ENCODE measurements around the gene LYPD1. TPM values are rescaled to one million over a fixed set of nuclear protein-coding genes. Genes with fewer than 3 reads are reported as not detected.

Gene LYPD1
- polyA plus RNA-seq, 1 experiment, result 9.2 TPM

- no peaks in the 10 kb centered on the region for H3K27me3 ChIP-seq (ENCODE audit: control insufficient read depth, insufficient read depth, low read length)
- TF ChIP-seq, protein P1, sequence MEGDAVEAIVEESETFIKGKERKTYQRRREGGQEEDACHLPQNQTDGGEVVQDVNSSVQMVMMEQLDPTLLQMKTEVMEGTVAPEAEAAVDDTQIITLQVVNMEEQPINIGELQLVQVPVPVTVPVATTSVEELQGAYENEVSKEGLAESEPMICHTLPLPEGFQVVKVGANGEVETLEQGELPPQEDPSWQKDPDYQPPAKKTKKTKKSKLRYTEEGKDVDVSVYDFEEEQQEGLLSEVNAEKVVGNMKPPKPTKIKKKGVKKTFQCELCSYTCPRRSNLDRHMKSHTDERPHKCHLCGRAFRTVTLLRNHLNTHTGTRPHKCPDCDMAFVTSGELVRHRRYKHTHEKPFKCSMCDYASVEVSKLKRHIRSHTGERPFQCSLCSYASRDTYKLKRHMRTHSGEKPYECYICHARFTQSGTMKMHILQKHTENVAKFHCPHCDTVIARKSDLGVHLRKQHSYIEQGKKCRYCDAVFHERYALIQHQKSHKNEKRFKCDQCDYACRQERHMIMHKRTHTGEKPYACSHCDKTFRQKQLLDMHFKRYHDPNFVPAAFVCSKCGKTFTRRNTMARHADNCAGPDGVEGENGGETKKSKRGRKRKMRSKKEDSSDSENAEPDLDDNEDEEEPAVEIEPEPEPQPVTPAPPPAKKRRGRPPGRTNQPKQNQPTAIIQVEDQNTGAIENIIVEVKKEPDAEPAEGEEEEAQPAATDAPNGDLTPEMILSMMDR (IDR thresholded peaks at IDR 0.05; ENCODE audit: insufficient read depth, low read depth, low read length), result no peak
- DNase-seq (ENCODE audit: low read depth), result no peak
- H3K4me3 ChIP-seq (ENCODE audit: low read depth, low read length), result no peak overlapping the region
- H3K36me3 ChIP-seq (ENCODE audit: control insufficient read depth, insufficient read depth, low read length), result no peaks in the 10 kb centered on the region
- CTCF ChIA-PET, result no interaction called here
- POLR2A ChIA-PET, result no interaction called here
These were observed 65.4 kb downstream of the LYPD1 start for GRCh38 chr2:132604561-132604960.

- TF ChIP-seq, protein P1 (IDR thresholded peaks at IDR 0.05; ENCODE audit: insufficient read depth, low read depth, low read length), result no peak
- H3K36me3 ChIP-seq (ENCODE audit: control insufficient read depth, insufficient read depth, low read length), result no peaks in the 10 kb centered on the region
- ChIA-PET POLR2A (no interaction called here), CTCF (no interaction called here)
- H3K27me3 ChIP-seq (ENCODE audit: control insufficient read depth, insufficient read depth, low read length), result no peaks in the 10 kb centered on the region; the same call in 1 of the 2 replicates
- H3K4me3 ChIP-seq (ENCODE audit: low read depth, low read length), result no peak overlapping the region
- no peak for DNase-seq (ENCODE audit: low read depth)
These were observed 70.4 kb downstream of the LYPD1 start for GRCh38 chr2:132599556-132599955.

DNA sequence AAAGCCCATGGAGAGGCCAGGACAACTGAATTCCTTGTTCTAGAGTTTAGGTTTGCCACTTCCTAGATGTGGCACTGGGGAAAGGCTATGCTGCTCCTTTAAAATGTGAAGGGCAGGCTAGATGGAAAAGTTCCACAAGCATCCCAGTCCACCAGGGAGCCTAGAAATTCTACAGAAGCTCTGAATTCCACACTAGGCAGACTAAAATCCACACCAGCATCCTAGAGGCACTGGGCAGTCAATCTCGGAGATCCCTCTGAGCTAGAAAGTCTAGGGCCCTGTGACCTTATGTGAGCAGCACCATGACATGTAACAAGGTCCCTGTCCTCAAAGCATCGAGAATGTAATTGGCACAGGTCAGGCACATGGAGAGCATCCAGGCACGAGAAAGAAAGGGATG, 71.5 kb downstream of the LYPD1 start:
- Histone ChIP-seq H3K27me3 (ENCODE audit: control insufficient read depth, insufficient read depth, low read length) (no peaks in the 10 kb centered on the region; the same call in 1 of the 2 replicates), H3K4me3 (ENCODE audit: low read depth, low read length) (no peak overlapping the region), H3K36me3 (ENCODE audit: control insufficient read depth, insufficient read depth, low read length) (no peaks in the 10 kb centered on the region)
- CTCF ChIA-PET, result no interaction called here
- DNase-seq (ENCODE audit: low read depth), result no peak
- TF ChIP-seq, protein P1 (IDR thresholded peaks at IDR 0.05; ENCODE audit: insufficient read depth, low read depth, low read length), result no peak
- POLR2A ChIA-PET, result no interaction called here

- no peak overlapping the region for H3K4me3 ChIP-seq (ENCODE audit: low read depth, low read length)
- no peak for DNase-seq (ENCODE audit: low read depth)
- TF ChIP-seq, protein P1 (IDR thresholded peaks at IDR 0.05; ENCODE audit: insufficient read depth, low read depth, low read length), result no peak
- CTCF ChIA-PET, result no interaction called here
- POLR2A ChIA-PET, result no interaction called here
- H3K36me3 ChIP-seq (ENCODE audit: control insufficient read depth, insufficient read depth, low read length), result no peaks in the 10 kb centered on the region
- no peaks in the 10 kb centered on the region; the same call in 1 of the 2 replicates for H3K27me3 ChIP-seq (ENCODE audit: control insufficient read depth, insufficient read depth, low read length)
These were observed 72.2 kb downstream of the LYPD1 start for GRCh38 chr2:132597831-132598230.

DNA sequence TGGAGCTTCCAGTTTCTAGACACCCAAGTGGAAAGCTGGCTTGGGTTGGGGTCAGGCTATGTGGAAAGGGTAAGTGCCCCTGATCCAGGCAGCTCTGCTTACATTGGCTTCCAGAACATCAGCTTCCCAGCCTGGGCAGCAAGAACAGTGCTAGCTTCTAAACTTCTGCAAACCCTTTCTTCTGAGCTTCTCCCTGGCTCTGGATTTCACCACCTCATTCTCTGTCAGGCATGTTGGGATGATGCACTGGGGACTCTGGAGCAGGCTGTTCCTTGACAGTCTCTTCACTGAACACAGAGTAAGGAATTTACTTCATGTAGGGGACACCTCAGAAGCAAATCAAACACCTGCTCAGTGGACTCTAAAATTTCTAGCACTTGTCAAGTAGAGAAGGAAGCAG, 72.8 kb downstream of the LYPD1 start:
- POLR2A ChIA-PET, result no interaction called here
- H3K36me3 ChIP-seq (ENCODE audit: control insufficient read depth, insufficient read depth, low read length), result no peaks in the 10 kb centered on the region
- no peak overlapping the region for H3K4me3 ChIP-seq (ENCODE audit: low read depth, low read length)
- TF ChIP-seq, protein P1 (IDR thresholded peaks at IDR 0.05; ENCODE audit: insufficient read depth, low read depth, low read length), result no peak
- CTCF ChIA-PET, result no interaction called here
- no peak for DNase-seq (ENCODE audit: low read depth)
- no peaks in the 10 kb centered on the region; the same call in 1 of the 2 replicates for H3K27me3 ChIP-seq (ENCODE audit: control insufficient read depth, insufficient read depth, low read length)
